PC-9 (cell line): ENCODE results near the gene ERC1. TPM values are rescaled to one million over a fixed set of nuclear protein-coding genes. Genes with fewer than 3 reads are reported as not detected.

Experiments
- BruUV-seq: library from RNA; stranded (reverse); fragments of 400-500 nt; replicated peaks from 2 replicates; lab custom pipeline; 2021; lab: Mats Ljungman, UMichigan
- CTCF ChIA-PET: fragments of 300-600 bp; sonication (Branson Sonifier 250); formaldehyde crosslinking; loops from one replicate; lab custom pipeline; 2022; ENCODE audit warnings: antibody characterized with exemption; lab: Charles Lee
- POLR2A ChIA-PET: fragments of 300-600 bp; sonication (Branson Sonifier 250); formaldehyde crosslinking; loops from one replicate; lab custom pipeline; 2022; ENCODE audit warnings: antibody characterized with exemption; ENCODE audit not compliant: unreplicated experiment; lab: Charles Lee
- DNase-seq, 2 experiments: peaks; one replicate each; pipeline versions ENCODE4 v3.0.0 to v3.0.0-alpha.2; 2015 to 2022; ENCODE audit warnings: mixed read lengths in 1 of 2
- H2AFZ ChIP-seq: fragments of 200-600 bp; sonication (generic); 2 replicates; pipeline ENCODE4 v1.8.1; 2017; ENCODE audit warnings: antibody characterized with exemption
- H3F3A ChIP-seq: fragments of 200-600 bp; sonication (generic); 2 replicates; pipeline ENCODE4 v1.8.1; 2017; ENCODE audit warnings: antibody characterized with exemption, mild to moderate bottlenecking, low read depth; ENCODE audit not compliant: insufficient read depth
- H3K27ac ChIP-seq: fragments of 200-600 bp; sonication (generic); 2 replicates; pipeline ENCODE4 v1.6.1; 2016; ENCODE audit warnings: mixed run types
- H3K27me3 ChIP-seq: fragments of 200-600 bp; sonication (generic); 2 replicates; pipeline ENCODE4 v1.6.1; 2016; ENCODE audit warnings: low read depth, mixed run types; ENCODE audit not compliant: insufficient read depth
- H3K36me3 ChIP-seq: fragments of 200-600 bp; sonication (generic); 2 replicates; pipeline ENCODE4 v1.6.1; 2016; ENCODE audit warnings: low read depth, mixed run types
- H3K4me1 ChIP-seq: fragments of 200-600 bp; sonication (generic); replicated peaks from 2 replicates; pipeline ENCODE4 v1.6.1; 2016; ENCODE audit warnings: mixed run types; ENCODE audit not compliant: insufficient read depth
- H3K4me2 ChIP-seq: fragments of 200-600 bp; sonication (generic); 2 replicates; pipeline ENCODE4 v1.6.1; 2017; ENCODE audit warnings: mixed run types
- H3K4me3 ChIP-seq: fragments of 200-600 bp; sonication (generic); 2 replicates; pipeline ENCODE4 v1.6.1; 2016; ENCODE audit warnings: mixed run types
- H3K79me2 ChIP-seq: fragments of 200-600 bp; sonication (generic); 2 replicates; pipeline ENCODE4 v1.6.1; 2017; ENCODE audit warnings: low read depth, mixed run types
- H3K9me2 ChIP-seq: fragments of 200-600 bp; sonication (generic); 2 replicates; pipeline ENCODE4 v1.8.1; 2017; ENCODE audit warnings: mild to moderate bottlenecking; ENCODE audit not compliant: insufficient read depth
- H3K9me3 ChIP-seq: fragments of 200-600 bp; sonication (generic); 2 replicates; pipeline ENCODE4 v1.8.1; 2016; ENCODE audit warnings: low read depth; ENCODE audit not compliant: insufficient read depth
- H4K20me1 ChIP-seq: fragments of 200-600 bp; sonication (generic); 2 replicates; pipeline ENCODE4 v1.8.1; 2017; ENCODE audit not compliant: insufficient read depth
- CTCF ChIP-seq: fragments of 200-600 bp; sonication (generic); conservative IDR thresholded peaks from 2 replicates; pipeline ENCODE4 v1.6.1; 2017; ENCODE audit warnings: mixed run types, antibody characterized with exemption, mild to moderate bottlenecking, moderate library complexity
- EZH2 ChIP-seq: fragments of 200-600 bp; sonication (generic); IDR thresholded peaks from 2 replicates; pipeline ENCODE4 v1.8.0; 2017; ENCODE audit warnings: antibody characterized with exemption, low read depth
- intact Hi-C: fragments of 100-400 bp; cut with micrococcal nuclease; formaldehyde crosslinking; loops from one replicate; pipeline ENCODE4 v1.10.0; 2022; ENCODE audit not compliant: unreplicated experiment
- total RNA-seq: library from RNA; stranded (reverse); gene quantifications from 2 replicates; pipeline ENCODE4 v1.2.3, GENCODE V29; 2021

ERC1 gene
- total RNA-seq, 1 experiment from 2014 or later: 52.0 TPM

GRCh38 chr12:1391722-1392121, 400.7 kb downstream of the ERC1 start:
- H3K27ac ChIP-seq: no peak overlapping the region
- TF ChIP-seq EZH2: no peak
- TF ChIP-seq CTCF: no peak
- no peaks in the 10 kb centered on the region for H3K36me3 ChIP-seq
- intact Hi-C loops: no loop called here
- CTCF ChIA-PET: no interaction called here
- no peaks in the 10 kb centered on the region; the same call in 1 of the 2 replicates for H3K9me2 ChIP-seq
- no peaks in the 10 kb centered on the region for H4K20me1 ChIP-seq
- no TSS peak for BruUV-seq
- no peak overlapping the region for H3K4me2 ChIP-seq
- no peaks in the 10 kb centered on the region for H3K4me1 ChIP-seq
- DNase-seq: no peak
- POLR2A ChIA-PET: no interaction called here
- no peaks in the 10 kb centered on the region for H3K27me3 ChIP-seq
- H3K4me3 ChIP-seq: no peak overlapping the region
- H3K9me3 ChIP-seq: peaks cover 12% of the 10 kb centered on the region; the same call in 1 of the 2 replicates
- H3K79me2 ChIP-seq: no peaks in the 10 kb centered on the region
- H2AFZ ChIP-seq: no peak overlapping the region
- no peaks in the 10 kb centered on the region for H3F3A ChIP-seq

GRCh38 chr12:1395421-1395955, 404.5 kb downstream of the ERC1 start:
- Histone ChIP-seq H3K27ac (no peak overlapping the region), H3K4me1 (no peaks in the 10 kb centered on the region), H3K79me2 (no peaks in the 10 kb centered on the region), H3K4me3 (no peak overlapping the region), H4K20me1 (no peaks in the 10 kb centered on the region), H2AFZ (no peak overlapping the region), H3K9me3 (peaks cover 12% of the 10 kb centered on the region; the same call in 1 of the 2 replicates), H3K9me2 (no peaks in the 10 kb centered on the region), H3K36me3 (no peaks in the 10 kb centered on the region), H3K27me3 (no peaks in the 10 kb centered on the region), H3K4me2 (no peak overlapping the region), H3F3A (no peaks in the 10 kb centered on the region)
- CTCF ChIA-PET: no interaction called here
- TF ChIP-seq CTCF: no peak
- no peak for TF ChIP-seq EZH2
- DNase-seq: no peak
- BruUV-seq: no TSS peak
- intact Hi-C loops: no loop called here
- POLR2A ChIA-PET: no interaction called here

GRCh38 chr12:1398673-1399072, 407.6 kb downstream of the ERC1 start:
- Histone ChIP-seq H3F3A (no peaks in the 10 kb centered on the region), H3K4me1 (no peaks in the 10 kb centered on the region), H3K4me2 (no peak overlapping the region), H3K9me3 (no peaks in the 10 kb centered on the region), H3K27ac (no peak overlapping the region), H3K27me3 (no peaks in the 10 kb centered on the region), H3K36me3 (no peaks in the 10 kb centered on the region), H3K9me2 (no peaks in the 10 kb centered on the region), H2AFZ (no peak overlapping the region), H3K79me2 (no peaks in the 10 kb centered on the region), H4K20me1 (no peaks in the 10 kb centered on the region), H3K4me3 (no peak overlapping the region)
- no peak for TF ChIP-seq EZH2
- TF ChIP-seq CTCF: no peak
- ChIA-PET CTCF (no interaction called here), POLR2A (no interaction called here)
- DNase-seq: no peak
- intact Hi-C loops: no loop called here
- BruUV-seq: no TSS peak
